ENCODE results near the gene THEMIS2. TPM values are rescaled to one million over a fixed set of nuclear protein-coding genes. Genes with fewer than 3 reads are reported as not detected.
A peak's percentile ranks its signal among the peaks of the same experiment; 100 is the strongest.
"Not testable (repeated sequence)": the region's sequence is repeated elsewhere in the genome, so short reads cannot be mapped to it uniquely, and the experiment has no call there.

The THEMIS2 gene
- 10 to 100 TPM; 35.9 to 39.9 TPM for total RNA-seq

GRCh38 chr1:27872059-27872801 lies at the start of gene THEMIS2:
THEMIS2 (plus strand) TSS chr1:27872544; CDS start chr1:27872572, 28 bp downstream.
- peak; percentile 85 for ATAC-seq
- Mint-ChIP-seq H3K27ac (peak within 1 kb of the TSS; percentile 78), H3K9me3 (ENCODE audit: insufficient read depth) (no peaks in the 10 kb centered on the region), H3K27me3 (ENCODE audit: low read depth) (no peaks in the 10 kb centered on the region), H3K4me3 (peak within 1 kb of the TSS; percentile 90), H3K4me1 (ENCODE audit: low read depth) (peaks cover 50% of the 10 kb centered on the region), H3K36me3 (ENCODE audit: low read depth) (peaks cover 18% of the 10 kb centered on the region)
- DNase-seq, result peak; percentile 81
- ChIA-PET POLR2A (no interaction called here), CTCF (interaction anchor here (0.7 to 1.2 kb wide), 3 partner anchors 14 to 209 kb away, joined by 3 read pairs; no protein-coding TSS in a partner anchor)

- no peak overlapping the region for H3K27ac Mint-ChIP-seq
Observed at GRCh38 chr1:27823784-27824183, 48.6 kb upstream of the THEMIS2 start.

GRCh38 chr1:27824411-27824810 lies 47.9 kb upstream of the THEMIS2 start:
- POLR2A ChIA-PET, result no interaction called here
- no peak for DNase-seq
- H3K4me1 Mint-ChIP-seq (ENCODE audit: low read depth), result peaks cover 1% of the 10 kb centered on the region
- H3K36me3 Mint-ChIP-seq (ENCODE audit: low read depth), result peaks cover 18% of the 10 kb centered on the region
- H3K4me3 Mint-ChIP-seq, result no peak overlapping the region
- CTCF ChIA-PET, result no interaction called here
- no peak overlapping the region for H3K27ac Mint-ChIP-seq
- H3K9me3 Mint-ChIP-seq (ENCODE audit: insufficient read depth), result no peaks in the 10 kb centered on the region
- ATAC-seq, result no peak
- no peaks in the 10 kb centered on the region for H3K27me3 Mint-ChIP-seq (ENCODE audit: low read depth)

More at GRCh38 chr1:27823784-27824183, 48.6 kb upstream of the THEMIS2 start:
- Mint-ChIP-seq H3K36me3 (ENCODE audit: low read depth) (peaks cover 21% of the 10 kb centered on the region), H3K4me1 (ENCODE audit: low read depth) (no peaks in the 10 kb centered on the region), H3K9me3 (ENCODE audit: insufficient read depth) (no peaks in the 10 kb centered on the region), H3K27me3 (ENCODE audit: low read depth) (no peaks in the 10 kb centered on the region), H3K4me3 (no peak overlapping the region)
- CTCF ChIA-PET, result no interaction called here
- no peak for DNase-seq
- POLR2A ChIA-PET, result no interaction called here
- no peak for ATAC-seq

- not testable (repeated sequence) for DNase-seq; H3K27me3 Mint-ChIP-seq (ENCODE audit: low read depth); H3K27ac Mint-ChIP-seq; ATAC-seq; H3K9me3 Mint-ChIP-seq (ENCODE audit: insufficient read depth)
- peaks cover 22% of the 10 kb centered on the region for H3K36me3 Mint-ChIP-seq (ENCODE audit: low read depth)
- ChIA-PET CTCF (interaction anchor here (3.7 kb wide), 1 partner anchor 104 kb away, joined by 12 read pairs; the partner anchor contains the start of gene FAM76A), POLR2A (interaction anchor here (0.9 to 1.6 kb wide), 3 partner anchors 57 to 259 kb away, joined by 3 to 7 read pairs (median 6); partner anchors contain the start of genes EYA3 and STX12)
- peak overlapping the region; percentile 95 for H3K4me3 Mint-ChIP-seq
- peaks cover 34% of the 10 kb centered on the region for H3K4me1 Mint-ChIP-seq (ENCODE audit: low read depth)
Observed at GRCh38 chr1:27829339-27829960, 42.9 kb upstream of the THEMIS2 start.

- H3K4me3 Mint-ChIP-seq, result peak within 1 kb of the TSS; percentile 95
- peaks cover 41% of the 10 kb centered on the region for H3K4me1 Mint-ChIP-seq (ENCODE audit: low read depth)
- DNase-seq (peak; percentile 92), ATAC-seq (peak; percentile 98)
- no peaks in the 10 kb centered on the region for H3K9me3 Mint-ChIP-seq (ENCODE audit: insufficient read depth)
- POLR2A ChIA-PET, result interaction anchor here (0.6 to 2.1 kb wide), 10 partner anchors 10 to 439 kb away, joined by 3 to 11 read pairs (median 4); partner anchors contain the start of genes EYA3, FAM76A, IFI6 and STX12
- no peaks in the 10 kb centered on the region for H3K27me3 Mint-ChIP-seq (ENCODE audit: low read depth)
- H3K36me3 Mint-ChIP-seq (ENCODE audit: low read depth), result peaks cover 32% of the 10 kb centered on the region
- CTCF ChIA-PET, result interaction anchor here (1.0 to 3.7 kb wide), 7 partner anchors 9 to 161 kb away, joined by 3 to 12 read pairs (median 4); partner anchors contain the start of gene FAM76A
- H3K27ac Mint-ChIP-seq, result peak within 1 kb of the TSS; percentile 87
Observed at GRCh38 chr1:27830621-27831440, 41.5 kb upstream of the THEMIS2 start, which contains the start of gene PPP1R8. PPP1R8 (plus strand) TSS chr1:27830782; CDS start chr1:27830836, 54 bp downstream.

- POLR2A ChIA-PET, result interaction anchor here (1.0 to 2.1 kb wide), 5 partner anchors 9 to 127 kb away, joined by 3 to 11 read pairs (median 8); partner anchors contain the start of genes FAM76A and STX12
- Mint-ChIP-seq H3K27ac (peak overlapping the region; percentile 87), H3K4me1 (ENCODE audit: low read depth) (peaks cover 44% of the 10 kb centered on the region), H3K4me3 (peak overlapping the region; percentile 95), H3K36me3 (ENCODE audit: low read depth) (peaks cover 37% of the 10 kb centered on the region), H3K27me3 (ENCODE audit: low read depth) (no peaks in the 10 kb centered on the region), H3K9me3 (ENCODE audit: insufficient read depth) (no peaks in the 10 kb centered on the region)
- ATAC-seq (no peak), DNase-seq (no peak)
- CTCF ChIA-PET, result interaction anchor here (0.9 to 3.7 kb wide), 7 partner anchors 8 to 162 kb away, joined by 3 to 12 read pairs (median 4); partner anchors contain the start of gene FAM76A
Observed at GRCh38 chr1:27831568-27832410, 40.6 kb upstream of the THEMIS2 start.

- peaks cover 41% of the 10 kb centered on the region for H3K36me3 Mint-ChIP-seq (ENCODE audit: low read depth)
- no peak overlapping the region for H3K27ac Mint-ChIP-seq
- peaks cover 46% of the 10 kb centered on the region for H3K4me1 Mint-ChIP-seq (ENCODE audit: low read depth)
- H3K4me3 Mint-ChIP-seq, result no peak overlapping the region
- no peaks in the 10 kb centered on the region for H3K27me3 Mint-ChIP-seq (ENCODE audit: low read depth)
- H3K9me3 Mint-ChIP-seq (ENCODE audit: insufficient read depth), result no peaks in the 10 kb centered on the region
- ATAC-seq (no peak), DNase-seq (no peak)
- POLR2A ChIA-PET, result no interaction called here
- CTCF ChIA-PET, result interaction anchor here (0.5 to 3.7 kb wide), 5 partner anchors 12 to 568 kb away, joined by 3 to 12 read pairs (median 4); partner anchors contain the start of gene FAM76A
Observed at GRCh38 chr1:27832762-27833161, 39.6 kb upstream of the THEMIS2 start.

GRCh38 chr1:27833470-27833869 lies 38.9 kb upstream of the THEMIS2 start:
- ATAC-seq, result no peak
- no peak overlapping the region for H3K27ac Mint-ChIP-seq
- no peak overlapping the region for H3K4me3 Mint-ChIP-seq
- H3K27me3 Mint-ChIP-seq (ENCODE audit: low read depth), result no peaks in the 10 kb centered on the region
- no peaks in the 10 kb centered on the region for H3K9me3 Mint-ChIP-seq (ENCODE audit: insufficient read depth)
- H3K4me1 Mint-ChIP-seq (ENCODE audit: low read depth), result peaks cover 46% of the 10 kb centered on the region
- ChIA-PET POLR2A (no interaction called here), CTCF (interaction anchor here (0.5 to 2.2 kb wide), 7 partner anchors 10 to 569 kb away, joined by 3 to 7 read pairs (median 3); no protein-coding TSS in a partner anchor)
- DNase-seq, result no peak
- H3K36me3 Mint-ChIP-seq (ENCODE audit: low read depth), result peaks cover 41% of the 10 kb centered on the region

- Mint-ChIP-seq H3K27me3 (ENCODE audit: low read depth) (no peaks in the 10 kb centered on the region), H3K4me3 (no peak overlapping the region), H3K36me3 (ENCODE audit: low read depth) (peaks cover 50% of the 10 kb centered on the region), H3K27ac (no peak overlapping the region), H3K9me3 (ENCODE audit: insufficient read depth) (no peaks in the 10 kb centered on the region), H3K4me1 (ENCODE audit: low read depth) (peaks cover 40% of the 10 kb centered on the region)
- DNase-seq (no peak), ATAC-seq (no peak)
- ChIA-PET CTCF (interaction anchor here (0.8 to 2.2 kb wide), 4 partner anchors 23 to 525 kb away, joined by 3 to 7 read pairs (median 4); no protein-coding TSS in a partner anchor), POLR2A (interaction anchor here (1.4 kb wide), 1 partner anchor 253 kb away, joined by 4 read pairs; the partner anchor contains the start of gene EYA3)
Observed at GRCh38 chr1:27835046-27835445, 37.3 kb upstream of the THEMIS2 start.

GRCh38 chr1:27835501-27835900 lies 36.8 kb upstream of the THEMIS2 start:
- CTCF ChIA-PET, result interaction anchor here (0.8 to 2.2 kb wide), 6 partner anchors 22 to 524 kb away, joined by 3 to 7 read pairs (median 4); no protein-coding TSS in a partner anchor
- DNase-seq (no peak), ATAC-seq (no peak)
- POLR2A ChIA-PET, result interaction anchor here (0.8 to 1.4 kb wide), 2 partner anchors 226 to 253 kb away, joined by 4 read pairs; partner anchors contain the start of gene EYA3
- Mint-ChIP-seq H3K4me1 (ENCODE audit: low read depth) (peaks cover 40% of the 10 kb centered on the region), H3K4me3 (no peak overlapping the region), H3K9me3 (ENCODE audit: insufficient read depth) (no peaks in the 10 kb centered on the region), H3K27ac (no peak overlapping the region), H3K36me3 (ENCODE audit: low read depth) (peaks cover 54% of the 10 kb centered on the region), H3K27me3 (ENCODE audit: low read depth) (no peaks in the 10 kb centered on the region)
